ENCODE results near the gene SDK2.

- TF ChIP-seq, protein P1, sequence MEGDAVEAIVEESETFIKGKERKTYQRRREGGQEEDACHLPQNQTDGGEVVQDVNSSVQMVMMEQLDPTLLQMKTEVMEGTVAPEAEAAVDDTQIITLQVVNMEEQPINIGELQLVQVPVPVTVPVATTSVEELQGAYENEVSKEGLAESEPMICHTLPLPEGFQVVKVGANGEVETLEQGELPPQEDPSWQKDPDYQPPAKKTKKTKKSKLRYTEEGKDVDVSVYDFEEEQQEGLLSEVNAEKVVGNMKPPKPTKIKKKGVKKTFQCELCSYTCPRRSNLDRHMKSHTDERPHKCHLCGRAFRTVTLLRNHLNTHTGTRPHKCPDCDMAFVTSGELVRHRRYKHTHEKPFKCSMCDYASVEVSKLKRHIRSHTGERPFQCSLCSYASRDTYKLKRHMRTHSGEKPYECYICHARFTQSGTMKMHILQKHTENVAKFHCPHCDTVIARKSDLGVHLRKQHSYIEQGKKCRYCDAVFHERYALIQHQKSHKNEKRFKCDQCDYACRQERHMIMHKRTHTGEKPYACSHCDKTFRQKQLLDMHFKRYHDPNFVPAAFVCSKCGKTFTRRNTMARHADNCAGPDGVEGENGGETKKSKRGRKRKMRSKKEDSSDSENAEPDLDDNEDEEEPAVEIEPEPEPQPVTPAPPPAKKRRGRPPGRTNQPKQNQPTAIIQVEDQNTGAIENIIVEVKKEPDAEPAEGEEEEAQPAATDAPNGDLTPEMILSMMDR (IDR thresholded peaks at IDR 0.05), result no peak
- TF ChIP-seq POLR2A (IDR thresholded peaks at IDR 0.05) (no peak), POLR2AphosphoS5 (IDR thresholded peaks at IDR 0.05) (no peak)
Observed at GRCh38 chr17:73524941-73525679, 119.1 kb downstream of the SDK2 start.

All from prostate gland (tissue), 2 donors.